ENCODE results near the gene IGHMBP2.

The IGHMBP2 gene

DNA sequence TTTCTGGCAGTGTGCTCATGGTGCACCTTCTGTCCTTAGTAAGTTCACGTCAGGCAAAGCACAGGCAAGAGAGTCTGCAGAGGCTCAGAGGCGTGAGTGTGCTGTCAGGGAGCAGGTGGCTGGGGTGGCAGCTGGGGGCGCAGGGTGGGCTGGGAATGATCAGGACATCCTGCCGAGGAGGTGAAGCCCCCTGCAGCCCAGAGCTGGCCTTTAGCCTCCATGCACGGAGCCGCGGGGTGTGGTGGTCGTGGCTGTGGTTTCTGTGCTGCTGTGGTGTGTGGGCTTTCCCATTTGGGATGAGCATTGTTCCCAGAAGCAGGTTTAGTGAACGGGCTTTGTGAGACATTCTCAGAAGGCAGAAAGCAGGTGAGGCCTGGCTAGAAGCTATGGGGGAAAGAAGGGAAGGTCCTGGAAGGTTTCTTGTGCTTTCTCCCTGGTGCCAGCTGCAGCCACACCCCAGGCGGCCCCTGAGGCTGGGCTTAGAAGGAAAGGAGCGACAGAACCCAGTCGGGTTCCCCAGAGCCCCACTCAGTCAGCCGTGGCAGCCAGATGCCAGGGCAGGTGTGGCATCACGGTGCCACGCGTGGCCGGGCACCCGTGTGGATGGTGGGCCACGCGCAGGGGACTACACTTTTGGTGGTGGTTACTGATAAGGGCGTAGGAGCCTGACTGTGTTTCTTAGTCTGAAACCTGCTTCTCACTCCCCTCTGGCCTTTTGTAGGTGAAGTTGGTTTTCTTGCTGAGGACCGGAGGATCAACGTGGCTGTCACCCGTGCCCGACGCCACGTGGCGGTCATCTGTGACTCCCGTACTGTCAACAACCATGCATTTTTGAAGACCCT, 32.0 kb downstream of the IGHMBP2 start:
- Histone ChIP-seq H3K36me3 (replicated peaks) (peaks cover 38% of the 10 kb centered on the region), H3K9me3 (no peaks in the 10 kb centered on the region), H3K4me1 (no peaks in the 10 kb centered on the region), H3K27me3 (ENCODE audit: low read depth) (no peaks in the 10 kb centered on the region), H3K4me3 (no peak overlapping the region)
- in situ Hi-C loops (cut with MboI; ENCODE audit: low sequenced_read_pairs): loop anchor here (10.0 kb wide), 1 partner anchor 59 kb away; no protein-coding TSS in a partner anchor
- DNase-seq (ENCODE audit: low spot score in 2 of 2): no peak

DNA sequence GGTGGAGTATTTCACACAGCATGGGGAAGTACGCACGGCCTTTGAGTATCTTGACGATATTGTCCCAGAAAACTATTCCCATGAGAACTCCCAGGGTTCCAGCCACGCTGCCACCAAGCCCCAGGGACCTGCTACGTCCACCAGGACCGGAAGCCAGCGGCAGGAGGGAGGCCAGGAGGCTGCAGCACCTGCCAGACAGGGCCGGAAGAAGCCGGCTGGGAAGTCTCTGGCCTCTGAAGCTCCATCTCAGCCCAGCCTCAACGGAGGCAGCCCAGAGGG, 32.6 kb downstream of the IGHMBP2 start:
- DNase-seq (ENCODE audit: low spot score in 2 of 2): no peak
- H3K9me3 ChIP-seq: no peaks in the 10 kb centered on the region
- no peak overlapping the region for H3K4me3 ChIP-seq
- H3K36me3 ChIP-seq (replicated peaks): peaks cover 36% of the 10 kb centered on the region
- no peaks in the 10 kb centered on the region for H3K4me1 ChIP-seq
- in situ Hi-C loops (cut with MboI; ENCODE audit: low sequenced_read_pairs): loop anchor here (10.0 kb wide), 1 partner anchor 59 kb away; no protein-coding TSS in a partner anchor
- no peaks in the 10 kb centered on the region for H3K27me3 ChIP-seq (ENCODE audit: low read depth)

DNA sequence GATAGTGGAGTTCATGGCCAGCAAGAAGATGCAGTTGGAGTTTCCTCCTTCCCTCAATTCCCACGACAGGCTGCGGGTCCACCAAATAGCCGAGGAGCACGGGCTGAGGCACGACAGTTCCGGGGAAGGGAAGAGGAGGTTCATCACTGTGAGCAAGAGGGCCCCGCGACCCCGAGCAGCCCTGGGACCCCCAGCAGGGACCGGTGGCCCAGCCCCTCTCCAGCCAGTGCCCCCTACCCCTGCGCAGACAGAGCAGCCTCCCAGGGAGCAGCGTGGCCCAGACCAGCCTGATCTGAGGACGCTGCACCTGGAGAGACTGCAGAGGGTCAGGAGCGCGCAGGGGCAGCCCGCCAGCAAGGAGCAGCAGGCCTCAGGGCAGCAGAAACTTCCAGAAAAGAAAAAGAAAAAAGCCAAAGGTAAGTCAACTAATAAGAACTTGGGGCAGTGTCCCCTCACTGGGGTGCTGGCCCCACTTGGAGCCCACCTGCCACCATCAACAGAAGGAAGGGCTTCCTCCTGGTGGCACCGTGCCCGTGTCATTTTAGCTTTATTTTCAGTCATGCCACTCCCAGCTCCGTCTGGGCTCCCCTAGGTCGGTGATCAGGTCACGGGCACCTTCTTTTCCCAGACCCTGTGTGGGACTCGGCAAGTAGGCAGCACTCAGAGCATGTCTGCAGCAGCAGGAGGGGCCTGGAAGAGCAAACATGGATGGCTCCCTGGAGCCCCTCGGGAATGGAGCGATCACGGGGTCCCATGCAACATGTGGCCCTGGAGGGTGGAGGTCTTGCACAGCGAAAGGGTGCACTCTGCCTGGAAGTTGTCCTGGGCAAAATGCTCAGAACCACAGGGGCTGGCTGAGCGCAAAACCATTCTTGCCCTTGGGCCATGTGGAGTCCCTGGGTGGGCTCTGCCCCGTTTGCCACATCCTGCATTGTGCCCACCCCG, 33.3 kb downstream of the IGHMBP2 start:
- in situ Hi-C loops (cut with MboI; ENCODE audit: low sequenced_read_pairs): loop anchor here (10.0 kb wide), 1 partner anchor 58 kb away; no protein-coding TSS in a partner anchor
- H3K9me3 ChIP-seq: no peaks in the 10 kb centered on the region
- H3K27me3 ChIP-seq (ENCODE audit: low read depth): no peaks in the 10 kb centered on the region
- peaks cover 36% of the 10 kb centered on the region for H3K36me3 ChIP-seq (replicated peaks)
- no peak for DNase-seq (ENCODE audit: low spot score in 2 of 2)
- H3K4me1 ChIP-seq: no peaks in the 10 kb centered on the region
- H3K4me3 ChIP-seq: no peak overlapping the region

DNA sequence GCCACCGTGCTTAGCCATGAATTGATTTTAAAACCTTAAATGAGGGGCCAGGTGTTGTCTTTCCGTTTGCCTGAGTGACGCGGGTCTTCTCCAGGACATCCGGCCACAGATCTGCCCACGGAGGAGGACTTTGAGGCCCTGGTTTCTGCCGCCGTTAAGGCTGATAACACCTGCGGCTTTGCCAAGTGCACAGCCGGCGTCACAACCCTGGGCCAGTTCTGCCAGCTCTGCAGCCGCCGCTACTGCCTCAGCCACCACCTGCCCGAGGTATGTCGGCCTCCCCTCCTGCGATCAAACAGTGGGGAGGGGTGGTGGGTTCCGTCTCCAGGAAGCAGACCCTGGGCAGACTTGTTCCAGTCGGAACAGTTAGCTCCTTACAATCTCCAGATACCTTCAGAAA, 34.4 kb downstream of the IGHMBP2 start:
- H3K27me3 ChIP-seq (ENCODE audit: low read depth): no peaks in the 10 kb centered on the region
- H3K36me3 ChIP-seq (replicated peaks): peaks cover 36% of the 10 kb centered on the region
- no peak for DNase-seq (ENCODE audit: low spot score in 2 of 2)
- no peaks in the 10 kb centered on the region for H3K9me3 ChIP-seq
- H3K4me1 ChIP-seq: no peaks in the 10 kb centered on the region
- H3K4me3 ChIP-seq: no peak overlapping the region
- in situ Hi-C loops (cut with MboI; ENCODE audit: low sequenced_read_pairs): loop anchor here (10.0 kb wide), 1 partner anchor 57 kb away; no protein-coding TSS in a partner anchor

DNA sequence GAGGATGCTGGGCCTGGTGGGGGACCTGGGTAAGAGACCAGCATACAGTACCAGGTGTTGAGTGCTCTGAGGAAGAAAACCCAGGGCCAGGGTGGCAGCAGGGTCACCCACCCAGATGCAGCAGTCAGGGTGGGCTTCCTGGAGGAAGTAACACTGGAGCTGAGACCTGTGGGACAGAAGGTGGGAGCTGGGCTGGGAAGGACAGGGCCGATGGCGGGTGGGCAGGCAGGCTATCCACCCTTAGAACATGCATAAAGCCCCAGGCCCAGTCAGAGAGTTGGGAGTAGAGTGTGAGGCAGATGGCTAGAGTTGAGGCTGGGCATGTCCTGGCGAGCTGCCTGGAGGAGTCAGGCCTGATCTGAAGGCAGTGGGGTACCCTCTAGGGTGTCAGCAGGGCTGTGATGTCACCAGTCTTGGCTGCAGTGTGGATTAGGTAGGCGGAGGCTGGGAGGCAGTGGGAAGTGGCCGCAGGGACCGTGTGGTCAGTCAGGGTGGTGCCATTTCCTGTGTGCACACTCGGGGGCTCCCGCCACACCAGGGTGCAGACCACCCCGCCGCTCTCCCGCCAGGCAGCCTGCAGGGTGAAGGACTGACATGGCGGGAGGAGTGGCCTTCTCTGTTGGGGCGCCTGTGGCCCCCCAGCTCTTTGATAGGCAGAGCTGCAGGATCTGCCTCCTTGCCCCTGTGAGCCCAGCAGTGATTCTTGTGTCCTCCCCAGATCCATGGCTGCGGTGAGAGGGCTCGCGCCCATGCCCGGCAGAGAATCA, 35.3 kb downstream of the IGHMBP2 start:
- peaks cover 34% of the 10 kb centered on the region for H3K36me3 ChIP-seq (replicated peaks)
- H3K4me1 ChIP-seq: no peaks in the 10 kb centered on the region
- no peaks in the 10 kb centered on the region for H3K27me3 ChIP-seq (ENCODE audit: low read depth)
- no peaks in the 10 kb centered on the region for H3K9me3 ChIP-seq
- in situ Hi-C loops (cut with MboI; ENCODE audit: low sequenced_read_pairs): loop anchor here (10.0 kb wide), 1 partner anchor 56 kb away; no protein-coding TSS in a partner anchor
- no peak overlapping the region for H3K4me3 ChIP-seq
- DNase-seq (ENCODE audit: low spot score in 2 of 2): no peak

DNA sequence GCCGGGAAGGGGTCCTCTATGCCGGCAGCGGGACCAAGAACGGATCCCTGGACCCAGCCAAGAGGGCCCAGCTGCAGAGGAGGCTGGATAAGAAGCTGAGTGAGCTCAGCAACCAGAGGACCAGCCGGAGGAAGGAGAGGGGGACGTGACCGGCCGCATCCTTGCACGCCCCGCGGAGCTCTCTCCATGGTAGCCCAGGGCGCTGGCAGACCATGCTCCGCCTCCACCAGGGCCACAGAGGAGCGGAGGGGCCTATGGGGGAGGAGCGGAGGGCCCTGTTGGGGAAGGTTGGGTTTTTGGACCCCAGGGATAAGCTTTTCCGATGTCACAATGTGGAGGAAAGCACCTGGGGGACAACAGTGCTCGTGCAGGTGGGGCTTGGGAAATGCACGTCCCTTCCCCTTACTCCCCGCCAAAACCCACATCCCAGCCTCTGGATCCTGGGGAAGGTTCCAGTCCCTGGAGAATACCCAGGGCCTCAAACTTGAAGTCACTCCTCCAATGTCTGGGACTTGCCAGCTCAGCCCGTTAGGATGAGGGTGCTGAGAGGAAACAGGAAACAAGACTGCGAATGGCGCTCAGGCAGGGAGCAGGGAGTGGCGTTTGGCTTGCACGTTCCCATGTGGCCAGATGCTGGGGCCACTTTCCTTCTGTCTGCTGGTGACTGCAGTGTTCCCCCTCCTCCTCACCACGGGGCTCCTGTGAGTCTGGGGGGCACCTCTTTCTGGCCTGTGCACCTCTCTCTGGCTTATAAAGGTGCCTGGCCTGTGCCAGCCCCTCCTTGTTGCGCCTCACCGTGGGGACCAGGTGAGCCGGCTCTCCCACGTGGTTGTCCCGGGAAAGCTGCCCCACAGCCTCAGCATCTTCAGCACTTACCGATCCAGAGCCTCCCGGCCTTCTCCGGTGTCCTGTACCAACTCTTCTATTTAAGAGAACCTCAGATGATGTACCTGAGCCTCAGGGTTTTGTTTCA, 36.2 kb downstream of the IGHMBP2 start:
- Histone ChIP-seq H3K36me3 (replicated peaks) (peaks cover 30% of the 10 kb centered on the region), H3K27me3 (ENCODE audit: low read depth) (no peaks in the 10 kb centered on the region)
- in situ Hi-C loops (cut with MboI; ENCODE audit: low sequenced_read_pairs): loop anchor here (10.0 kb wide), 1 partner anchor 55 kb away; no protein-coding TSS in a partner anchor

DNA sequence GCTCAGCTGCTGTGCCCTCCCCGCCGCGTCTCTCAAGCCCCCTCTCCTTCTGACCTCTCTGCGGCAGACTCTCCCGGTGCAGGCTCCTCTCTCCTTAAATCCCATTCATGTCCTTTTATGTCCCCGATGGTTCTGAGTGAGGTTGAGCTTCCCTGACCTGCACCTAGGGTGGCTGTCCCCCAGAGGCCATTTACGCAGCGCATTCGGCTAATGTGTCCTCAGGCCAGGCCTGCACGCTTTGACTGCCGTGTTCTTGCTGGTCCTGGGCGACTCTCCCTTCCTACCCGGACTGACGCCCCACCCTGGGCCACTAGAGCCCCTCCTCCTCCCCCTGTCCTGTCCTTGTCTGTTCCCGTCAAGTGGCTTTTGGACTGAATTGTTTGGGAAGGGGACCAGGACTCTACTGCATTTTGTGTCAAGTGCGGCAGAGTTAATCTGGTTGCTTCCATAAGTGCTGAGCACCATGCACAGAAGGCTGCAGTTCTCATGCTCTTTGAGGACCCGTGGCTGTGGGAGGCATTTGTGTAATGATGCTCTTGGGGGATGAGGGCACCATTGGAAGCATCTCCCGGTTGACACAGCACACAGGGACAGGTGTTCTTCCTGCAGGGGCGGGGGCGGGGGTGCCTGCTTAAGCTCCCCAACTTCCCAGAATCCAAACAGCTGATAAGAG, 37.1 kb downstream of the IGHMBP2 start:
- H3K4me3 ChIP-seq: no peak overlapping the region
- H3K27me3 ChIP-seq (ENCODE audit: low read depth): no peaks in the 10 kb centered on the region
- in situ Hi-C loops (cut with MboI; ENCODE audit: low sequenced_read_pairs): no loop called here
- H3K4me1 ChIP-seq: no peaks in the 10 kb centered on the region
- no peak for DNase-seq (ENCODE audit: low spot score in 2 of 2)
- H3K36me3 ChIP-seq (replicated peaks): peaks cover 27% of the 10 kb centered on the region
- H3K9me3 ChIP-seq: no peaks in the 10 kb centered on the region

More for the DNA sequence above, 36.2 kb downstream of the IGHMBP2 start:
- no peak for DNase-seq (ENCODE audit: low spot score in 2 of 2)
- H3K9me3 ChIP-seq: no peaks in the 10 kb centered on the region
- no peaks in the 10 kb centered on the region for H3K4me1 ChIP-seq
- H3K4me3 ChIP-seq: no peak overlapping the region

DNA sequence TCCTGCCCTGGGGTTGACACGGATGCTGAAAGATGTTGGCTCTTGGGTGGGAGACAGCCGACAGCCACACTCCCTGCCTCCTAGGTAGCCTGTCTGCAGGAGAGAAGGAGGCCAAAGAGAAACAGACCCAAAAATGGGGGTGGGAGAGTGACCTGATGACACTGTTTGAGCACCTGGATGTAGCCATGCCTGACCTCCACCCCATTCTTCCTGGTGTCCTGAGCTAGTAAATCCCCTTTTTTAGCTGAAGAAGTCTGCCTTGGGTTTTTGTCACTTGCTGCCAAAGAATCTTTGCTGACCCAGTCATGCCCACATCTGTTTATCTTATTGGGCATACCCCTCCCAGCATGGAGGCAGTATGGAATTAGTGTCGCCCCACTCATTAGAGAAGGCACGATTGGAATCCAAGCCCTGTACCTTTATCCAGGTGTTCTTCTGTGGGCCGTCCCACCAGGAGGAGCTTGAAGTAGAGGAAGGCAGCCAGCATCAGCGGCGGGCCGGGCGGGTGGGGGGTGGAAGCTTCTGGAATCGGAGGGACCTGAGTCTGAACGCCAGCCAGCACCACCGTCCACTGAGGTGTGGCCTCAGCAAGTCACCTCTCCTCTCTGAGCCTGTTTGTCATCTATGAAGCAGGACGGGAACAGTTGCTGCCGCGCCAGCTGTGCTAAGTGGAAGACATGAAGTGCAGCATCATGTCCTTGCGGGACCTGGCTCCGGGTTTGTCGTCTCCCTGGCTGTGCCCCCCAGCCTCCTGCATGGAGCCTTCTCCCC, 37.8 kb downstream of the IGHMBP2 start:
- Histone ChIP-seq H3K27me3 (ENCODE audit: low read depth) (no peaks in the 10 kb centered on the region), H3K4me1 (no peaks in the 10 kb centered on the region), H3K4me3 (no peak overlapping the region), H3K9me3 (no peaks in the 10 kb centered on the region), H3K36me3 (replicated peaks) (peaks cover 20% of the 10 kb centered on the region)
- no peak for DNase-seq (ENCODE audit: low spot score in 2 of 2)
- in situ Hi-C loops (cut with MboI; ENCODE audit: low sequenced_read_pairs): no loop called here

DNA sequence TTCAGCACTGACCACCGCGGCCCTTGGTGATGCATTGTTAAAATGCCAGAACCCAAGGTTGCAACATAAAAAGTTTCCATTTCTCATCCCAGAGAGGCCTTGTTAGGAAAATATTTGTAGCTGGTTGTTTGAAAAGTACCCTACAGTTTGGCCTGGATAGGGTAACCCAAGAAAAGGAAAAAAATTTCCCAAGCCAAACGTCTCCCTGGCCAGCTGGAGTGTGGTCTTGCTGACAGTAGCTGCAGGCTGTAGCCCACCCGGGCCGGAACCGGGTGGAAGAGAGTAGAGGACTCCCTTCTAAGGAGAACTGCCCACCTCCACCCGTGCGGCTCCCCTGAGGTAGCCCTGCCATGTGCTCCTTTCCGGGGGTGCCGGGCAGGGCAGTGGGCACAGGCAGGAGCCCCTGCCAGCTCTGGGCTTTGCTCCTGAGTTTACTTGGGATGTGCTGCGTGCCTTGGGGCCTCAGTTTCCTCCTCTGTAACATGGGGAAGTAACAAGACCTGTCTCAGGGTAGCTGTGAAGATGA, 38.5 kb downstream of the IGHMBP2 start:
- Histone ChIP-seq H3K36me3 (replicated peaks) (peaks cover 13% of the 10 kb centered on the region), H3K9me3 (no peaks in the 10 kb centered on the region), H3K27me3 (ENCODE audit: low read depth) (no peaks in the 10 kb centered on the region), H3K4me3 (no peak overlapping the region), H3K4me1 (no peaks in the 10 kb centered on the region)
- in situ Hi-C loops (cut with MboI; ENCODE audit: low sequenced_read_pairs): no loop called here
- no peak for DNase-seq (ENCODE audit: low spot score in 2 of 2)

DNA sequence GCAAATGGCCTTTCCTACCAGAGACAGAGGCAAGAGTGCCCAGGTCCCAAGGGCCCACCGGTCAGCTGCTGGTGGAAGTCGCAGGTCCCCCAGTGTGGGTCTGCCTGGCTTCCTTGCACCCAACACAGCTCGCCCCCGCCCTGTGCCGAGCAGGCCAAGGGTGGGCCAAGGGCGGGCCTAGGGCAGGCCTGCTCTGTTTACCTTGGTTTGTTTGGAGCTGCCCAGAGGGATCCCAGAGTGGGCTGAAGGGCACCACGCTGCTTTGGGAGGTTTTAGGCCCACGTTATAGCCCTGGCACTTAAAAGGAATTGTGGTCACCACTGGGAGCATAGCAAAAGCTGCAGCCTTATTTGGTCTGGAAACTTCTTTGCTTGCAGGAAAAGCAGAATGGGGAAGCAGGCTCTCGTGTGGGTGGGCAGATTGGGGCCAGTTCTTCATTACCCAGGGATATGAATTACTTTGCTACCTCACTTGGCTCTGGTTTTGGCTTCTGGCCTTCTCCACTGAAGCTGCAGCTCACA, 39.1 kb downstream of the IGHMBP2 start:
- no peaks in the 10 kb centered on the region for H3K9me3 ChIP-seq
- H3K4me3 ChIP-seq: no peak overlapping the region
- no peak for DNase-seq (ENCODE audit: low spot score in 2 of 2)
- no peaks in the 10 kb centered on the region for H3K27me3 ChIP-seq (ENCODE audit: low read depth)
- H3K36me3 ChIP-seq (replicated peaks): peaks cover 7% of the 10 kb centered on the region
- no peaks in the 10 kb centered on the region for H3K4me1 ChIP-seq
- in situ Hi-C loops (cut with MboI; ENCODE audit: low sequenced_read_pairs): no loop called here

DNA sequence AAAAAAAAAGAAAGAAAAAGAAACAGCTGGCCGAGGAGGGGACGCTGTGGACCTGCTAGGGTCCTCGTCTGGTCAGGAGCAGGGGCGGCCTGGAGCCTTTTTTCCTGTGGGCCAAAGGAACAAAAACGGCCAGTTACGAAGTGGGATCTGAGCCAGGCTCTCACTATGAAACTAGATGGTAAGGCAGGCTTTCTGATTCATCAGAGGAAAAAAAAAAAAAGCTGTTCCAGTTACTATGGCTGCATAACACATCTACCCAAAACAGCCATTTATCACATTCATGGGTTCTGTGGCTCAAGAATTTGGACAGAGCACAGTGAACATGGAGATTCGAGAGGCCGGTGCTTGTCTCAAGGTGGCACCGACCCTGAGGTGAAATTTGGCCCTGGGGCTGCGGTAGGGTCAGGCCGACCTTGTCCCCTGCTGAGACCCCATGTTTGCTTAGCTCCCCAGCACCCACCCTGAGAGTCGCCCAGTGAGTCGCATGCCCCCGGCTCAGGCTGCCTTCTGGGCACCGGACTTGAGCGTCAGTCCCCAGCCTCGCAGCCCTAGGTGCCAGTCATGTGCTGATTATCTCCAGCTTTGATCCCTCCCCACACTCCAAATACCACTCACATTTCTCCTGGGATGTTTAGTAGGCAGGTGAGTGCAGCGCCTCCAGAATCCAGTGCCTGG, 42.9 kb downstream of the IGHMBP2 start:
- Histone ChIP-seq H3K27me3 (ENCODE audit: low read depth) (no peaks in the 10 kb centered on the region), H3K36me3 (replicated peaks) (no peaks in the 10 kb centered on the region), H3K9me3 (no peaks in the 10 kb centered on the region), H3K4me1 (no peaks in the 10 kb centered on the region), H3K4me3 (no peak overlapping the region)
- DNase-seq (ENCODE audit: low spot score in 2 of 2): no peak
- in situ Hi-C loops (cut with MboI; ENCODE audit: low sequenced_read_pairs): no loop called here
